Thyroid gland (tissue), 4 donors: ENCODE measurements around the gene EBF3.

ENCODE experiments used
- POLR2A ChIP-seq, 2 donors: fragments of 450-650 bp; IDR thresholded peaks; one replicate each; pipeline ENCODE4 v1.6.1; 2017; ENCODE audit warnings: antibody characterized with exemption in 2 of 2, mild to moderate bottlenecking in 2 of 2, moderate library complexity in 1 of 2
- TF ChIP-seq, protein P1 (sequence below), 6 experiments: fragments of 200-600 bp in 3 of 6; fragments of 450-650 bp in 3 of 6; sonication (generic) in 3 of 6; IDR thresholded peaks; one replicate each; pipeline ENCODE4 v1.5.1; 2016 to 2019; ENCODE audit warnings: antibody characterized with exemption in 6 of 6, mild to moderate bottlenecking in 2 of 6, inconsistent platforms in 1 of 6, moderate library complexity in 1 of 6

DNA sequence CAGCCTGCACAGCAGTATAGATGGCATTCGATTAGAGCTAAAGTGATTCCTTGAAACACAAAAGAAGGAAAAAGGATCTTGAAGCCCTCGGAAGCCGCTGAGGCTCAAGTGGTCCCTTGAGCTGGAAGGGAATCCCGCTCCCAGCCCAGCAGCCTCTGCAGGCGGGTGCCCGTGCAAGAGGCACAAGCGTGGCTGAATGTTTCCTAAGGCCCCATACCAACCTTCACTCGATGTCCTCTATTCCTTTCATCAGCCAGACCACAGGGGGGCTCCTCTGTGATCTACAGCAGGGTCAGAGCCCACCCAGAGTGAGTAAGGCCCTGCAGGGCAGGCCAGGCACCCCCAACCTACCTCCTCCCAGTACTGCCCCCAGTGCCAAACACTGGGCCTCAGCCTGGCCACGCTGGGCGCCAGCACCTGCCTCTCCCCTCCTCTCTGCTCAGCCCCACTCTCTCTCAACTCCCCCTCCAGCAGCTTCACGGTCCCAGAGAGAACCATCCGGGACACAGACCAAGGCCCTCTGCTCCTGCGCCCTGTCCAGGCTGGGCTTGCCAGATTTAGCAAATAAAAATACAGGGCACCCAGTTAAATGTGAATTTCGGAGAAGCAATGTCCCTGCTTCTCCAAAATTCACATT, 30.5 kb downstream of the EBF3 start:
- TF ChIP-seq, protein P1, sequence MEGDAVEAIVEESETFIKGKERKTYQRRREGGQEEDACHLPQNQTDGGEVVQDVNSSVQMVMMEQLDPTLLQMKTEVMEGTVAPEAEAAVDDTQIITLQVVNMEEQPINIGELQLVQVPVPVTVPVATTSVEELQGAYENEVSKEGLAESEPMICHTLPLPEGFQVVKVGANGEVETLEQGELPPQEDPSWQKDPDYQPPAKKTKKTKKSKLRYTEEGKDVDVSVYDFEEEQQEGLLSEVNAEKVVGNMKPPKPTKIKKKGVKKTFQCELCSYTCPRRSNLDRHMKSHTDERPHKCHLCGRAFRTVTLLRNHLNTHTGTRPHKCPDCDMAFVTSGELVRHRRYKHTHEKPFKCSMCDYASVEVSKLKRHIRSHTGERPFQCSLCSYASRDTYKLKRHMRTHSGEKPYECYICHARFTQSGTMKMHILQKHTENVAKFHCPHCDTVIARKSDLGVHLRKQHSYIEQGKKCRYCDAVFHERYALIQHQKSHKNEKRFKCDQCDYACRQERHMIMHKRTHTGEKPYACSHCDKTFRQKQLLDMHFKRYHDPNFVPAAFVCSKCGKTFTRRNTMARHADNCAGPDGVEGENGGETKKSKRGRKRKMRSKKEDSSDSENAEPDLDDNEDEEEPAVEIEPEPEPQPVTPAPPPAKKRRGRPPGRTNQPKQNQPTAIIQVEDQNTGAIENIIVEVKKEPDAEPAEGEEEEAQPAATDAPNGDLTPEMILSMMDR (IDR thresholded peaks at IDR 0.05): no peak
- no peak for TF ChIP-seq POLR2A (IDR thresholded peaks at IDR 0.05)
